C4-2B (cell line): ENCODE measurements around the gene KRTAP9-1.

Source experiments
- CTCF ChIP-seq: fragments of 450-650 bp; conservative IDR thresholded peaks from 2 replicates; pipeline ENCODE4 v1.5.1; 2017; ENCODE audit warnings: mild to moderate bottlenecking
- ZFX ChIP-seq: fragments of 450-650 bp; IDR thresholded peaks from 2 replicates; pipeline ENCODE4 v1.6.1; 2017

DNA sequence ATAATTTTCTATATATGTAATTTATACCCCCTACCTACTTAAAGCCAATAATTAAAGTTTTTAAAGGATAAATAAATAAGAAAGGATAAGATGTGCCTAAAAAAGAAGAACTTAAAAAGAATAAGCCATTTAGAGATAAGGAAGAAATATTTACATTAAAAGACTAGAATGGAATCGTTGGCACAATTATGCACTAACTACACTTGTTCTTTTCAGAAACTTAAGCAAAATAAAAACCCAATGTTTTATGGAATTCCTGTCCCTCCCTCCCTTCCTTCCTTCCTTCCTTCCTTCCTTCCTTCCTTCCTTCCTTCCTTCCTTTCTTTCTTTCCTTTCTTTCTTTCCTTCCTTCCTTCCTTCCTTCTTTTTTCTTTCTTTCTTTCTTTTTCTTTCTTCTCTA lies 44.8 kb upstream of the KRTAP9-1 start:
- TF ChIP-seq CTCF (no peak), ZFX (no peak)
